Measurements from ENCODE around the gene FIGN.

GRCh38 chr2:163711699-163712098 lies 24.1 kb downstream of the FIGN start:
- TF ChIP-seq CTCF (IDR thresholded peaks at IDR 0.05) (no peak), ZFX (IDR thresholded peaks at IDR 0.05; ENCODE audit: borderline replicate concordance) (no peak)
